A673 (cell line): Measurements from ENCODE around the gene TMEM212.

ENCODE experiments used
- CTCF ChIP-seq: fragments of 300-800, 200-600 bp; sonication (generic); conservative IDR thresholded peaks from 2 replicates; pipeline ENCODE4 v1.5.1; 2017; ENCODE audit warnings: low read depth, mild to moderate bottlenecking, antibody characterized with exemption, low read length, moderate library complexity, mixed read lengths
- EZH2 ChIP-seq: fragments of 200-600 bp; sonication (generic); IDR thresholded peaks from 2 replicates; pipeline ENCODE4 v1.6.1; 2017; ENCODE audit warnings: borderline replicate concordance, low read depth, mild to moderate bottlenecking, mixed read lengths, antibody characterized with exemption, low read length; ENCODE audit not compliant: poor library complexity, severe bottlenecking

- TF ChIP-seq CTCF (no peak), EZH2 (no peak)
Measured at GRCh38 chr3:171888466-171888865, 45.3 kb downstream of the TMEM212 start.
